GM08714 (cell line): ENCODE data around the gene HNMT.

Source experiments
- H3K4me3 ChIP-seq: fragments of 200-500 bp; sonication (Bioruptor generic); 2 replicates; pipeline ENCODE4 v1.5.1; 2014; ENCODE audit warnings: mild to moderate bottlenecking, low read length, inconsistent platforms
- ZNF274 ChIP-seq: IDR thresholded peaks from 2 replicates; pipeline ENCODE4 v1.6.1; 2012; ENCODE audit warnings: mild to moderate bottlenecking, low read depth, low read length

The HNMT gene

GRCh38 chr2:138061961-138062360 is 97.7 kb downstream of the HNMT start:
- no peak for TF ChIP-seq ZNF274
- no peak overlapping the region for H3K4me3 ChIP-seq

DNA sequence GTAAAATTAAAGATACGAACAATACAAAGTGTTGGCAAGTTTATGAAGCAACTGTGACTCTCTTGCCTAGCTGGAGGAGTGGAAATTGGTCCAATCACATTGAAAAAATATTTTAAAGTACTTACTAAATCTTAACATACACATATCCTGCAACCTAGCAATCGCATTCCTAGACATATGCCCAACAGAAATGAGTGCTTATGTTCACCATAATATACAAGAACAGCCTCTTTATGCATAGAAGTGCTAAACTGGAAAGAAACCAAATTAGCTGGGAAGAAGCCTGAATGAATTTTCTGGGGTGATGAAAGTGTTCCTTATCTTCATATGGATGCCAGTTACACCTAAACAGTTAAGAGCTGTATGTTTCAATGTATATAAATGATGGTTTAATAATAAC is 98.9 kb downstream of the HNMT start:
- H3K4me3 ChIP-seq, result no peak overlapping the region
- TF ChIP-seq ZNF274, result no peak
